GDM1 (cell line): ENCODE results near the gene POU4F2.
"Not testable (repeated sequence)": the region's sequence is repeated elsewhere in the genome, so short reads cannot be mapped to it uniquely, and the experiment has no call there.

ENCODE experiments used
- DNase-seq: peaks from one replicate; lab custom pipeline; 2025; lab: John Stamatoyannopoulos, UW

POU4F2 gene

GRCh38 chr4:146654687-146655520 lies 16.2 kb downstream of the POU4F2 start:
- DNase-seq: no peak

DNA sequence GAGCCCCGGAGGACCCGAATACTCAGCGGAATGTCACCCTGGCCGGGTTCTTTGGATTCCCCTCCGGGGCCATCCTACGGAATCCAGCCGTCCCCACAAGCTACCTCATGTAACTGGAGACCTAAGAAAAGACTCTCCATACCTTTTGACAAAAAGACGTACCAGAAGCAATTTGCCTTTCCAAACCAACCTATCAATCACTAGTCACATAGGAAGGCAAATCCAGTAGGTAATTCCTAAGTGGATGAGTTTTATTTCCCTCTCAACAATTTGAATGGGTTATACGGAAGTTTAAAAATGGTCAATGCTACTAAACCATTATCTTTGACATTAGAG lies 16.8 kb downstream of the POU4F2 start:
- DNase-seq: no peak

- no peak for DNase-seq
These were observed 22.7 kb downstream of the POU4F2 start for GRCh38 chr4:146661367-146661766.

DNA sequence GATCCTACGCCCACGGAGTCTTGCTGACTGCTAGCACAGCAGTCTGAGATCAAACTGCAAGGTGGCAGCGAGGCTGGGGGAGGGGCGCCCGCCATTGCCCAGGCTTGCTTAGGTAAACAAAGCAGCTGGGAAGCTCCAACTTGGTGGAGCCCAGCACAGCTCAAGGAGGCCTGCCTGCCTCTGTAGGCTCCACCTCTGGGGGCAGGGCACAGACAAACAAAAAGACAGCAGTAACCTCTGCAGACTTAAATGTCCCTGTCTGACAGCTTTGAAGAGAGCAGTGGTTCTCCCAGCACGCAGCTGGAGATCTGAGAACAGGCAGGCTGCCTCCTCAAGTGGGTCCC lies 25.2 kb downstream of the POU4F2 start:
- DNase-seq: not testable (repeated sequence)

GRCh38 chr4:146674829-146675570 lies 36.3 kb downstream of the POU4F2 start:
- no peak for DNase-seq
